Skin of body (tissue), 2 donors: ENCODE data around the gene RAD51AP2. TPM values are rescaled to one million over a fixed set of nuclear protein-coding genes. Genes with fewer than 3 reads are reported as not detected.
"Not testable (repeated sequence)": the region's sequence is repeated elsewhere in the genome, so short reads cannot be mapped to it uniquely, and the experiment has no call there.

Experiments used
- DNase-seq: peaks from one replicate; lab custom pipeline; 2025; lab: John Stamatoyannopoulos, UW
- total RNA-seq: library from RNA; depleted of rRNA; stranded (reverse); fragments of >200 nt; gene quantifications from one replicate; pipeline ENCODE4 v1.2.3, GENCODE V29; 2014

Gene RAD51AP2
- total RNA-seq, 1 donor from 2014 or later = 0.20 TPM

- DNase-seq = peak; percentile 63
These were observed 20.0 kb upstream of the RAD51AP2 start for GRCh38 chr2:17538022-17538843.

- no peak for DNase-seq
These were observed 18.2 kb upstream of the RAD51AP2 start for GRCh38 chr2:17536416-17536815.

- DNase-seq = no peak
These were observed 15.3 kb upstream of the RAD51AP2 start for GRCh38 chr2:17533546-17533945.

GRCh38 chr2:17529771-17530170, 11.5 kb upstream of the RAD51AP2 start:
- DNase-seq = no peak

GRCh38 chr2:17522303-17522702, 4.1 kb upstream of the RAD51AP2 start:
- no peak for DNase-seq

GRCh38 chr2:17521621-17522020, 3.4 kb upstream of the RAD51AP2 start:
- no peak for DNase-seq

GRCh38 chr2:17520761-17521160, 2.5 kb upstream of the RAD51AP2 start:
- DNase-seq = no peak

- DNase-seq = no peak
These were observed 1.2 kb upstream of the RAD51AP2 start for GRCh38 chr2:17519486-17519885.

- DNase-seq = no peak
These were observed 594 bp downstream of the RAD51AP2 start for GRCh38 chr2:17517481-17518211.

GRCh38 chr2:17515652-17516051, 2.6 kb downstream of the RAD51AP2 start:
- DNase-seq = no peak

GRCh38 chr2:17506736-17507616, 11.3 kb downstream of the RAD51AP2 start:
- no peak for DNase-seq

GRCh38 chr2:17497718-17498117, 20.5 kb downstream of the RAD51AP2 start:
- no peak for DNase-seq

GRCh38 chr2:17495590-17495989, 22.6 kb downstream of the RAD51AP2 start:
- DNase-seq = no peak

GRCh38 chr2:17490165-17490564, 28.1 kb downstream of the RAD51AP2 start:
- not testable (repeated sequence) for DNase-seq

- not testable (repeated sequence) for DNase-seq
These were observed 29.6 kb downstream of the RAD51AP2 start for GRCh38 chr2:17488610-17489009.

GRCh38 chr2:17483496-17483895, 34.7 kb downstream of the RAD51AP2 start:
- DNase-seq = no peak

- no peak for DNase-seq
These were observed 35.6 kb downstream of the RAD51AP2 start for GRCh38 chr2:17482651-17483050.

GRCh38 chr2:17479875-17480274, 38.4 kb downstream of the RAD51AP2 start:
- no peak for DNase-seq

- DNase-seq = no peak
These were observed 41.4 kb downstream of the RAD51AP2 start for GRCh38 chr2:17476830-17477229.

- DNase-seq = no peak
These were observed 42.2 kb downstream of the RAD51AP2 start for GRCh38 chr2:17476064-17476463.

- no peak for DNase-seq
These were observed 43.0 kb downstream of the RAD51AP2 start for GRCh38 chr2:17475286-17475685.

GRCh38 chr2:17471979-17472378, 46.3 kb downstream of the RAD51AP2 start:
- no peak for DNase-seq
